ENCODE results near the gene CHRNA4.

- no peak for TF ChIP-seq CTCF (IDR thresholded peaks at IDR 0.05; ENCODE audit: low read depth, low read length)
- TF ChIP-seq EZH2phosphoT487 (IDR thresholded peaks at IDR 0.05; ENCODE audit: low read depth), result no peak
Observed at GRCh38 chr20:63297796-63298572, 63.2 kb downstream of the CHRNA4 start.

Measured in OCI-LY3 (cell line).